HG02763 (cell line): ENCODE results near the gene RPS6KA3.
"Not testable (repeated sequence)": the region's sequence is repeated elsewhere in the genome, so short reads cannot be mapped to it uniquely, and the experiment has no call there.

Experiments
- ATAC-seq: cut with Tn5 transposase; IDR thresholded peaks from one replicate; pipeline ENCODE4 v1.9.1; 2021; ENCODE audit warnings: mild to moderate bottlenecking, moderate library complexity; ENCODE audit not compliant: unreplicated experiment

The RPS6KA3 gene

GRCh38 chrX:20149326-20149725 is 117.4 kb downstream of the RPS6KA3 start:
- no peak for ATAC-seq

- ATAC-seq: no peak
Measured at GRCh38 chrX:20147561-20147960, 119.1 kb downstream of the RPS6KA3 start.

- ATAC-seq: no peak
Measured at GRCh38 chrX:20144491-20144890, 122.2 kb downstream of the RPS6KA3 start.

- no peak for ATAC-seq
Measured at GRCh38 chrX:20143561-20143960, 123.1 kb downstream of the RPS6KA3 start.

DNA sequence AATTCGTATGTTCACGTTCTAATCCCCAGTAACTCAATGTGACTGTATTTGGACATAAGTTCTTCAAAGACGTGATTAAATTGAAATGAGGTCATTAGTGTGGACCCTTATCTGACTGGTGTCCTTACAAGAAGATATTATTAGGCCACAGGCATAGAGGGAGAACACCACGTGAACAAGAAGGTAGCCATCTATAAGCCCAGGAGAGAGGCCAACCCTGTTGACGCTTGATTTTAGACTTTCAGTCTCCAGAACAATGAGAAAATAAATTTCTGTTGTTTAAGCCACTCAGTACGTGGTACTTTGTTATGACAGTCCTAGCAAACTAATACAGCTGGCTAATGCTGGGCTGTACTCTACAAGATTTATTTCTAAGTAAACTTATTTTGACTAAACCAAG is 123.6 kb downstream of the RPS6KA3 start:
- no peak for ATAC-seq

DNA sequence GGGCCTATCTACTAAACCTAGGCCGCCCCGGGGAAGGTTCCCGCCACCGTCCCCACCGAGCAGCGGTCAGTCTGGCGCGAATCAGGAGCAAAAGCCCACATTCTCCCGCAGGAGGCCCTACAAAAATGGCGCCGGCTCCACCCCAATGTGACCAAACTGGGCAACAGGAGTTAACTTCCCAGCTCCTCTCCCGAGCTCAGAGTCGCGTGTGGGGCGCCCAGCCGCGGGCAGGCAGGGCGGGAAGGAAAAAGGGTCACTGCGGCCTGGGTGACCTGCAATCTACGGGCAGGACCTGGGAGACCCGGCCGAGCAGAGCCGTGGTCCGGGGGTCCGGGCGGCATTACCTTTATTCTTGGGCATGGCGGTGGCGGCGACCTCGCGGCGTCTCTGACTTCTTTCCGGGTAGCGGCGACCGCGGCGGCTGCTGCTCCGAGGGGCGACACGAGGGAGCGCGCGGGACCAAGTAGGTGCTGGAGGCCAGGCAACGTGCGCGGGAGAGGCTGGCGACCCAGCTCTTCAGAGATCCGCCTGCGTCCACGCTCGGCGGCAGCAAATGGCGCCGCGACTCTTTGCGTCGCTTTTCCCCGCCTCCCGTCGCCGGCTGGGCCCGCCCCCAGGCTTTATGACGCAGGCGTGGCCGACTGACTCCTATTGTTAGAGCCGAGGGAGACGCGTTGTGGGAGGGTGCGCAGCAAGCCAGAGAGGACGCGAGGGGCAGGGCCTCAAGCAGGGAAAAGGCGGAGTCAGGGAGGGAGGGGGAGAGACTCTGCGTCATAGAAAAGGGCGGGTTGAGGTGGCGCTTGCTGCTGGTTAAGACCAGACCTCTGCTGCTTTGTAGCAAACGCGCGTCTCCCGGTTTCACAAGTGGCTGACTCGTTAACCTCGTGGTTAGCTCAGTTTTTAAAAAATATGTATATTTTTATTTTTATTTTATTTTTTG is 125.2 kb downstream of the RPS6KA3 start, which contains the start of gene EIF1AX:
Gene EIF1AX (minus strand): TSS at position 558 of the 940 bp plus-strand sequence. CDS start 198 bp downstream, at position 360.
- peak; percentile 99 for ATAC-seq

- no peak for ATAC-seq
Measured at GRCh38 chrX:20140420-20140819, 126.3 kb downstream of the RPS6KA3 start.

GRCh38 chrX:20139966-20140365 is 126.7 kb downstream of the RPS6KA3 start:
- ATAC-seq: no peak

DNA sequence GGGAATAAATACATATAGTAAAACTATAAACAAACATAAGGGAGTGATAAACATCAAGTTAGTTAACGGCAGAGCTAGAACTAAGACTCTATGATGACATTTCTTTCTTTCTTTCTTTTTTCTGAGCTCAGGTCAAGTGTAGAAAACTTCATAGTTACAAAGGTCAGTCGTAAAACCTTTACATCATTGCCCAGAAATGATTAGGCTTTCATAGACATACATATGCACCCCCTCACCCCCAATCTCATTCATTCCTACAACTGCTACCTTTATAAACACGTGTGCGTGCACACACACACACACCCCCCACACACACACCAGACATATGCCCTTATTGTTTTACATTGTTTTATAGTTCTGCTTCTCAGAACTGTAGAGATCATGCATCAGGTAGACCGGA is 130.8 kb downstream of the RPS6KA3 start:
- no peak for ATAC-seq

DNA sequence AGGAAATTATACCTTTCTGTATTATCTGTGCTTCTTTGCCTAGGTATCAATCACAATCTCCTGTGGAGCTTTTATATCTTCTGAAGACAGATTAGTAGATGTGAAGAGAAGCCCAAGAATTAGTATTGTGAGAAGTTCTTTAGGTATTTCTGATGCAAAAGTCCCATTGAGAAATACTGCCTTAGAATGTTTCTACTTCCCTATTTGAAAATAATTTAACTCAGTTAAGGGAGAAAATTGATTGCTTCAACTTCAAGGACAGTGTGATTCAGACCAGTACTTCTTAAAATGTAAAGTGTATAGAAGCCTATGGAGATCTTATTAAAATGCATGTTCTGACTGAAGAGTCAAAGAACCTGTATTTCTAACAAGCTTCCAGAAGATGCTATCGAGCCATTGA is 134.0 kb downstream of the RPS6KA3 start:
- ATAC-seq: no peak

DNA sequence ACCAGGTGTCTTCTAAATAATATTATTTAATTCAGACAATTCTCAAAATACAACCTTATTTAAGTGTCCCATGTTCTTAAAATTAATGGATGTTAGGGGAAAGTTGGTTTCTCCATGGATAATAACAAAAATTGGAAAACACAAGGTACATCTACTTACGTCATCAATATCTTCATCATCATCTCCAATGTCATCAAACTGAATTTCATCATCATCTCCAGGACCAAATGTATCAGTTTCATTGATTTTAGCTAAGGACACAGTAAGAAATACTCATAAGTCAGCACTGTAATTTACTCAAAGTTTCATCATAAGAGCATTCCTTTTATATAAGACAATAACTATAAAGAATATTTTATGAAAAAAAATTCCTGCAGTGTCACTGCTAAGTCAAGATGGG is 136.4 kb downstream of the RPS6KA3 start:
- ATAC-seq: no peak

DNA sequence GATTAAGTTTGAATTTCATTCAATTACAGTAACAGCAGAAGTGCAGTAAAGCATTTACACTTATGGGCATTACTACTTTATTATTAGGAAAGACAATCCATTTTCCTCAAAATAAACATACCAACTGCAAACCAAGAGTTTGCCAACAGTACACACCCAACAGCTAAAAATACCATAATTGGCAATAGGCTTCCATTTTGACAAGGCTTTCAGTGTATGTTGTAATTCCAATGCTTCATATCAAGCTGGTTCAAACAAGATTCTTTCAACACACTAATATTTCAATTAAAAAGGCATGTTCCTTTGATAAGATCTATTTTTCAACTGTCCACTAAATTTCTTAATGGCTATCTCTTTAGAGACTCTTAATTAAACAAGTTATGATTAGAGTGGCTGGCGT is 137.2 kb downstream of the RPS6KA3 start:
- no peak for ATAC-seq

DNA sequence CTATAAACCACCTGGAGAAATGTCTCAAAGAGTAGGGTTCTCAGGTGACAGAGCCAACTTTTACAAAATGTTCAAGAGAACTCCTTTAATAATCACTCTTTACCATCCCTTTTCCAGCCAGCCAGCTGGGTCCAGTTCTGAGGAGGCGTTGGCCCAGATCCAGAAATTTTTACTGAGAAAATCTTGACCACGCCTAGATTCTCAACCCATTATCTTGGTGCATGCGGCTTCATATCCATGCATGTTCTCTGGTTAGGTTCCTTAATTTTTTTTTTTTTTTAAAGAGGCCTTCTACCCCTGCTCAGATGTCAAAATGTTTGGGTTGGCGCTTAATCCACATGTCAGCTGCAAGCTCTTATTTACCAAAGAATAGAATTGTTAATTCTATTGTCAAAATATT is 138.0 kb downstream of the RPS6KA3 start:
- no peak for ATAC-seq

- peak; percentile 46 for ATAC-seq
Measured at GRCh38 chrX:20127440-20127839, 139.3 kb downstream of the RPS6KA3 start.

DNA sequence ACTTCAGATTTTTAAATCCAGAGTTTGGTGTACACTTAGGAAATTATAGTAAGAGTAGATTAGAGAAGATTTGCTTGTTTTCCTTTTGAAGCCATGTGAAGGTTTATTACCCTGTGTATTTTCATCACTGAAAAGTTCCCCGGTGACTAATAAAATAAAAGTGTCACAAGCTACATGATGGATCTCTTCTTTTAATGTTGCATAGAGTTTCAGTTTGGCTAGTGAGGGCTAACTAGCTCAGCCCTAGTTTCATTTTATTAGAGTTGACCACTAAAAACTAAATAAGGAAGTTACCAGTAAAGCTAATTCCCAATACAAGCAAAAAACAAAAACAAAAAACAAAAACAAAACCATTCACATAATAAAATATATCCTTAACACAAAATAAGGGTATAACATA is 139.9 kb downstream of the RPS6KA3 start:
- ATAC-seq: not testable (repeated sequence)

DNA sequence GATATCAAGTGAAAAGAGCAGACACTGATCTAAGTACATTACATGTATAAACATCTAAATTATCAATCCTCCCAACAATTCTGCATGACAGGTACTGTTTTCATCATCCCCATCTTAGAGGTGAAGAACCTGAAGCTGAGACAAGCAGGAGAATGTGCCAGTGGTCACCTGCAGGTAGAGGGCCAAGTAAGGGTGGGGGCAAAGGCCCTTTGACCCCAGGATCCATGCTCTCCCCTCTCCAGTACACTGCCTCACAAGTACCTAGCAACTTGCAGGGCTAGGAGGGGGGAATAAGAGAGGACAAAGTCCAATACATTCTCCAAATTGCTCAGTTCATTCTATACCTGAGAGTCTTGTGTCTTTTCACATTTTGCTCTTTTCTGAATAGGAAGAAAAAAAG is 141.7 kb downstream of the RPS6KA3 start:
- ATAC-seq: no peak

DNA sequence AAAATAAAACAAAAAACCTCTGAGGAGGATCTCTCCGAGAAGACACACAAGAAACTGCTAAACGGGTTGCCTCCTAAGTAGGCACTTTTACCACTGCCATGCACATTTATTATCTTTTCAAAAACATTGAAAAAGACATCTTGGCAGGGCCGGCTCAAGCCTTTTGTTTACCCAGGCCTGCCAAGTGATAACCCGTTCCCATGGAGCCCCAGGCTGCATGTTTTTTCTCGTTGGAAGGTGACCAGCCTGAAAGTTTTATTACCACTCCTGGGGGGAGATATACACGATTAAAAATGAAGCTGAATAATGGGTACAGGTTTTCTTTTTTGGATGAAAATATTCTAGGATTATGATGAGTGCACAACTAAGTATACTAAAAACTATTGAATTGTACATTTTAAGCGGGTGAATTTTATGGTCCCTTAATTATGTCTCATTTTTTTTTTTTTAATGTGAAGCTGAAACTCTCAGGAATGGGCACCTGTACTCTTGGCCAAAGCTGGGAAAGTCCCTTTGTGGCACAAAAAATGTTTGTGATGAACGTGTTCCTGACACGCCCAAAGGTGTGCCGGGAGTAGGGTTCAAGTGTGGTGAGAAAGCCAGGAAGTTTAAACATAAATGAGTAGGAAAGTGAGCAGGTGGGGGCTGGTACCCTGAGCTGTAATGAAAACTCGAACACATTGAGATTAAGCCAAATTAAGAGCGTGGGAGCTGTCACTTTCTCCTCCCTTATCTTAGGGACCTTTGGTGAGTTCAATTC is 148.5 kb downstream of the RPS6KA3 start:
- no peak for ATAC-seq

DNA sequence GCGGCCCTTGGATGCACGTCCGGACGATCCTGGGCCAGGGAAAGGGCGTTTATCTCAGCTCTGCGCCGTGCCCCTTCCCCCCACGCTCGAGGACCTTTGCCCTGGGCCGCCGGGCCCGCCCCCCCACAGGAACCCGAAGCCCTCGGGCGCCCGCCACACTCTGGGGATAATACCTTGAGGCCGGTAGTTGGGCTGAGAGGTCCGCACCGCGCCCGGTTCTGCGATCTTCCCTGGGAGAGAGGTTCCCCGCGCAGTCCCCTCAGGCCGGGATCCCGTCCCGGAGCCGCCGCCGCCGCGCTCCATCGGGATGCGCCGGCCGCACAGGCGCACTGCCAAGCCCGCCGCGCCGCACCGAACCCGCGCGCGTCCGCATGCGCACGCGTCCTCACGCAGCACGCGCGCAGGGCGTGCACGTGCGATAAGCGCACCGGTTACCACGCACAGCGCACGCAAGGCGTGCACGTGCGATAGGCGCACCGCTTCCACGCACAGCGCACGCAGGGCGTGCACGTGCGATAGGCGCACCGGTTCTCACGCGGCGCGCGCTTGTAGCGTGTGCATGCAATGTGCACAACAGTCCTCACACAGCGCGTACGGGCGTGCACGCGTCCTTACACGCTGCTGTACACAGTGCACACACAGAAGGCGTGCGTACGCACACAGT is 150.0 kb downstream of the RPS6KA3 start, which contains the start of gene MAP7D2:
Gene MAP7D2 (minus strand): TSS at position 331 of the 664 bp plus-strand sequence. CDS start 28 bp downstream, at position 303.
- ATAC-seq: no peak

GRCh38 chrX:20116087-20116576 is 150.6 kb downstream of the RPS6KA3 start:
- no peak for ATAC-seq

DNA sequence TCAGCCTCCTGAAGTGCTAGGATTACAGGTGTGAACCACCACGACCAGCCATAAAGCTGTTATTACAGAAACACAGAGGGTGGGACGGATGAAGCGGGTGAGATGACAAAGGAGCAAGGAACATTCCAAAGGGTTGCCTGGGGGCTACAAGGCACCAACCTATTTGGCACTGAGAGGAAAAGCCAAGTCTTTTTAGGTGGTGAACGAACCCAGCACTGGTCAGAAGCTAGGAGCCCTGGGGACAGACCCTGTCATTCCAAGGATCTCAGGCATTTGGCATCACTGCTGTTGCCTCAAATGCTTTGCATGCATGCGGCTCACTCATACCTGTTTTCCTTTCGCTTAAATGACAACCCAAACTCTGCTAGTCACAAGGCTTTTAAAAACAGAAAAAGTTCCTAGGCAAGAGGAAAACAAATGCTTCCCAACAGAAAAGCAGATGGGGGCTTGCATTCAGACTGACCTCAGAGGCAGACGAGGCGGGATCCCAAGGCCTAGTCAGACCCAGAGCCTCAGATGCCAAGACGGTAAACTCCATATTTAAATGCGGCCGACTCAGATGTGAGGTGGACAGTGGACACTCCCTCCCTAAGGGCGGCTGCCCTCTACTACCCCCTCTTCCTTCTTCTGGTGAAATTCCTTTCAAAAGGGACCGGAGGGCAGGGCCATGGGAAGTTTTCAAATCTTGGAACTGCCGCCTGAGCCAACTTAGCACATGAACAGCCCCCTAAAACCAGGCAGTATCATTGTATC is 154.5 kb downstream of the RPS6KA3 start:
- ATAC-seq: no peak
